Nucleus accumbens (tissue), 56 donors: ENCODE data around the gene WWC2.

Experiments
- DNase-seq, 56 donors: peaks; one replicate each; lab custom pipeline; 2025; lab: John Stamatoyannopoulos, UW

Gene WWC2

GRCh38 chr4:183364025-183364424 lies 265.0 kb downstream of the WWC2 start:
- DNase-seq: no peak

DNA sequence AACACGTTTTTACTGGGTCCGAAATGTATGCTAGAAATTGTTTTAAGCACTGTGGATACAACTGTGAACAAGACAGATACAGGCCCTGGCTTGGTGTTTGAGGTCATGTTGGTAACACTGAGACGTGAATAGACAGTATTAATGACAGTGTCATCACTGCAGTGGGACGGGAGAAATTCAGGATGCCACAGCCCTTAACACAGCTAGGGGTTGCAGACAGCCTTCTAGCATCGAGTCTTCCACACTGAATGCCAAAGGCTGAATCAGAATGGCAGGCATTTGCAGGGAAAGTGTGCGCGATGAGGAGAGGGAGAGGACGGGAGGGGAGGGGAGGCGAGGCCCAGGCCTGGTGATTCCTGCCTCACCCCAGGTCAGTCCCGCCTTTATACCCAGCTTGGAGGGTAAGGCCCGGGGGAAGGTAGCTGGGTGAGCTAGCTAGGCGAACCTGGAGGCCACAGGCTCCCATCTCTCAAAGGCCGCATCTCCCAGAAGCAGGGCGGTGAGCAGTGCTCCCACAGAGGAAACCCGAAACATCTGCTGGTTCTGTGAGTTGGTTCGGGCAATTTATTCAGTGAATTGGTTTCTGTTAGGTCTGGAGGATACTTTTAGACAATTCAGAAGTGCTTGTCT lies 267.3 kb downstream of the WWC2 start:
- no peak for DNase-seq

DNA sequence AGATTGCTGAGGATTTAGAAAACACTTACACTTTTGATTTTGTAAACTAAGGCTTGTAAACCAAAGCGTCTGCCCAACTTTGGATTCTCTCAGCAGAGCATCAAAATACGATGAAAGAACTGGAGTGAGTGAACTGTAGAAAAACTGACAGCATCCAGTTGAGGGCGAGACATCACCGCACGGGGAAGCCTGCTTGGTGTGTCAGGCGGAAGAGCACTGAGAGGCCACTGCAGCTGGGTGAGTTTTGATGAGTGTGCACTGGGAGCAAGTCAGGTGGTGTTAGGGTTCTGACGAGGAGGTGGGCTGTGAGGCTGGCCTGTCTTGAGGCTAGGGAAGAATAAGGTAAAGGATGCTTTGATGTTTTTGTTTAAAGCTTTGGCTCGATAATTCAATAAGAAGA lies 270.0 kb downstream of the WWC2 start:
- DNase-seq: no peak
